ENCODE measurements around the gene B4GALT2. TPM values are rescaled to one million over a fixed set of nuclear protein-coding genes. Genes with fewer than 3 reads are reported as not detected.

Gene B4GALT2
- total and polyA plus RNA-seq, 7 experiments from 2014 or later: 0.49 to 16.9 (median 1.6) TPM; not detected in 2

GRCh38 chr1:44013949-44014348 lies 34.9 kb downstream of the B4GALT2 start:
- no peak overlapping the region for H3K4me3 Mint-ChIP-seq
- Histone ChIP-seq H3K9me3 (ENCODE audit: control insufficient read depth in 2 of 3, low read length in 3 of 3) (no peaks in the 10 kb centered on the region), H3K27me3 (ENCODE audit: control insufficient read depth in 2 of 2, insufficient read depth in 2 of 2, low read length in 2 of 2) (no peaks in the 10 kb centered on the region), H3K4me3 (ENCODE audit: low read length) (no peak overlapping the region), H3K4me1 (ENCODE audit: control insufficient read depth in 2 of 2, insufficient read depth in 2 of 2, low read length in 2 of 2) (no peaks in the 10 kb centered on the region), H3K36me3 (ENCODE audit: control insufficient read depth in 2 of 3, insufficient read depth in 3 of 3, low read length in 3 of 3) (no peaks in the 10 kb centered on the region), H3K27ac (ENCODE audit: low read depth, low read length) (no peak overlapping the region)
- H3K27me3 Mint-ChIP-seq: peaks cover 0 to 5% (median 0%) of the 10 kb centered on the region in 5 donors
- H3K36me3 Mint-ChIP-seq: no peaks in the 10 kb centered on the region
- DNase-seq (no peak), ATAC-seq (no peak)
- POLR2A ChIA-PET: interaction anchor here (0.7 kb wide), 1 partner anchor 62 kb away, joined by 3 read pairs; no protein-coding TSS in a partner anchor
- intact Hi-C loops (cut with micrococcal nuclease): no loop called here
- peak overlapping the region in 2 of 9 donors; percentile 12 to 37 for H3K27ac Mint-ChIP-seq
- no peaks in the 10 kb centered on the region for H3K9me3 Mint-ChIP-seq
- CTCF ChIA-PET: interaction anchor here (0.7 to 0.9 kb wide), 2 partner anchors 20 to 33 kb away, joined by 3 read pairs; no protein-coding TSS in a partner anchor
- peaks cover 0 to 20% (median 8%) of the 10 kb centered on the region in 7 donors for H3K4me1 Mint-ChIP-seq

GRCh38 chr1:44014365-44015104 lies 35.5 kb downstream of the B4GALT2 start:
- no peaks in the 10 kb centered on the region for H3K36me3 Mint-ChIP-seq
- intact Hi-C loops (cut with micrococcal nuclease): no loop called here
- DNase-seq: no peak
- no peaks in the 10 kb centered on the region for H3K9me3 Mint-ChIP-seq
- no peaks in the 10 kb centered on the region for H3K36me3 ChIP-seq (ENCODE audit: control insufficient read depth in 2 of 3, insufficient read depth in 3 of 3, low read length in 3 of 3)
- no peak for ATAC-seq
- H3K9me3 ChIP-seq (ENCODE audit: control insufficient read depth in 2 of 3, low read length in 3 of 3): no peaks in the 10 kb centered on the region
- CTCF ChIA-PET: interaction anchor here (0.7 kb wide), 1 partner anchor 19 kb away, joined by 3 read pairs; no protein-coding TSS in a partner anchor
- H3K4me3 ChIP-seq (ENCODE audit: low read length): no peak overlapping the region
- no peak overlapping the region for H3K27ac ChIP-seq (ENCODE audit: low read depth, low read length)
- no peak overlapping the region for H3K4me3 Mint-ChIP-seq
- POLR2A ChIA-PET: no interaction called here
- H3K4me1 Mint-ChIP-seq: peaks cover 0 to 20% (median 8%) of the 10 kb centered on the region in 7 donors
- peaks cover 0 to 5% (median 0%) of the 10 kb centered on the region in 5 donors for H3K27me3 Mint-ChIP-seq
- no peaks in the 10 kb centered on the region for H3K4me1 ChIP-seq (ENCODE audit: control insufficient read depth in 2 of 2, insufficient read depth in 2 of 2, low read length in 2 of 2)
- no peak overlapping the region for H3K27ac Mint-ChIP-seq
- no peaks in the 10 kb centered on the region for H3K27me3 ChIP-seq (ENCODE audit: control insufficient read depth in 2 of 2, insufficient read depth in 2 of 2, low read length in 2 of 2)

- H3K27me3 Mint-ChIP-seq: peaks cover 0 to 5% (median 0%) of the 10 kb centered on the region in 5 donors
- H3K4me1 Mint-ChIP-seq: peaks cover 0 to 20% (median 8%) of the 10 kb centered on the region in 7 donors
These were observed 36.2 kb downstream of the B4GALT2 start for GRCh38 chr1:44015206-44015605.

GRCh38 chr1:44016041-44016889 lies 37.3 kb downstream of the B4GALT2 start:
- no peaks in the 10 kb centered on the region for H3K36me3 ChIP-seq (ENCODE audit: control insufficient read depth in 2 of 3, insufficient read depth in 3 of 3, low read length in 3 of 3)
- H3K36me3 Mint-ChIP-seq: no peaks in the 10 kb centered on the region
- POLR2A ChIA-PET: no interaction called here
- no peaks in the 10 kb centered on the region for H3K4me1 ChIP-seq (ENCODE audit: control insufficient read depth in 2 of 2, insufficient read depth in 2 of 2, low read length in 2 of 2)
- H3K27me3 Mint-ChIP-seq: peaks cover 0 to 5% (median 0%) of the 10 kb centered on the region in 5 donors
- peaks cover 0 to 20% (median 8%) of the 10 kb centered on the region in 7 donors for H3K4me1 Mint-ChIP-seq
- ATAC-seq (no peak), DNase-seq (no peak)
- no peak overlapping the region for H3K27ac ChIP-seq (ENCODE audit: low read depth, low read length)
- H3K27me3 ChIP-seq (ENCODE audit: control insufficient read depth in 2 of 2, insufficient read depth in 2 of 2, low read length in 2 of 2): no peaks in the 10 kb centered on the region
- no peaks in the 10 kb centered on the region for H3K9me3 Mint-ChIP-seq
- H3K9me3 ChIP-seq (ENCODE audit: control insufficient read depth in 2 of 3, low read length in 3 of 3): no peaks in the 10 kb centered on the region
- CTCF ChIA-PET: interaction anchor here (1.1 kb wide), 1 partner anchor 81 kb away, joined by 3 read pairs; no protein-coding TSS in a partner anchor
- intact Hi-C loops (cut with micrococcal nuclease): no loop called here
- H3K4me3 Mint-ChIP-seq: no peak overlapping the region
- H3K27ac Mint-ChIP-seq: no peak overlapping the region
- no peak overlapping the region for H3K4me3 ChIP-seq (ENCODE audit: low read length)

More at GRCh38 chr1:44015206-44015605, 36.2 kb downstream of the B4GALT2 start:
- ChIA-PET POLR2A (no interaction called here), CTCF (interaction anchor here (1.1 kb wide), 1 partner anchor 80 kb away, joined by 3 read pairs; no protein-coding TSS in a partner anchor)
- H3K27ac Mint-ChIP-seq: no peak overlapping the region
- no peaks in the 10 kb centered on the region for H3K27me3 ChIP-seq (ENCODE audit: control insufficient read depth in 2 of 2, insufficient read depth in 2 of 2, low read length in 2 of 2)
- H3K9me3 ChIP-seq (ENCODE audit: control insufficient read depth in 2 of 3, low read length in 3 of 3): no peaks in the 10 kb centered on the region
- no peaks in the 10 kb centered on the region for H3K36me3 Mint-ChIP-seq
- no peak overlapping the region for H3K4me3 Mint-ChIP-seq
- no peaks in the 10 kb centered on the region for H3K36me3 ChIP-seq (ENCODE audit: control insufficient read depth in 2 of 3, insufficient read depth in 3 of 3, low read length in 3 of 3)
- DNase-seq (no peak), ATAC-seq (no peak)
- intact Hi-C loops (cut with micrococcal nuclease): no loop called here
- no peaks in the 10 kb centered on the region for H3K4me1 ChIP-seq (ENCODE audit: control insufficient read depth in 2 of 2, insufficient read depth in 2 of 2, low read length in 2 of 2)
- H3K9me3 Mint-ChIP-seq: no peaks in the 10 kb centered on the region
- H3K4me3 ChIP-seq (ENCODE audit: low read length): no peak overlapping the region
- H3K27ac ChIP-seq (ENCODE audit: low read depth, low read length): no peak overlapping the region

- no peaks in the 10 kb centered on the region for H3K27me3 ChIP-seq (ENCODE audit: control insufficient read depth in 2 of 2, insufficient read depth in 2 of 2, low read length in 2 of 2)
- ChIA-PET POLR2A (no interaction called here), CTCF (no interaction called here)
- H3K4me1 ChIP-seq (ENCODE audit: control insufficient read depth in 2 of 2, insufficient read depth in 2 of 2, low read length in 2 of 2): no peaks in the 10 kb centered on the region
- Mint-ChIP-seq H3K4me1 (peaks cover 0 to 19% (median 8%) of the 10 kb centered on the region in 7 donors), H3K9me3 (no peaks in the 10 kb centered on the region), H3K4me3 (no peak overlapping the region), H3K36me3 (no peaks in the 10 kb centered on the region), H3K27ac (no peak overlapping the region), H3K27me3 (peaks cover 0 to 5% (median 0%) of the 10 kb centered on the region in 5 donors)
- no peaks in the 10 kb centered on the region for H3K36me3 ChIP-seq (ENCODE audit: control insufficient read depth in 2 of 3, insufficient read depth in 3 of 3, low read length in 3 of 3)
- no peak overlapping the region for H3K27ac ChIP-seq (ENCODE audit: low read depth, low read length)
- ATAC-seq: no peak
- no peak for DNase-seq
- no peaks in the 10 kb centered on the region for H3K9me3 ChIP-seq (ENCODE audit: control insufficient read depth in 2 of 3, low read length in 3 of 3)
- intact Hi-C loops (cut with micrococcal nuclease): no loop called here
- no peak overlapping the region for H3K4me3 ChIP-seq (ENCODE audit: low read length)
These were observed 37.9 kb downstream of the B4GALT2 start for GRCh38 chr1:44016890-44017400.

- Histone ChIP-seq H3K27ac (ENCODE audit: low read depth, low read length) (no peak overlapping the region), H3K4me1 (ENCODE audit: control insufficient read depth in 2 of 2, insufficient read depth in 2 of 2, low read length in 2 of 2) (no peaks in the 10 kb centered on the region), H3K36me3 (ENCODE audit: control insufficient read depth in 2 of 3, insufficient read depth in 3 of 3, low read length in 3 of 3) (no peaks in the 10 kb centered on the region), H3K4me3 (ENCODE audit: low read length) (no peak overlapping the region), H3K27me3 (ENCODE audit: control insufficient read depth in 2 of 2, insufficient read depth in 2 of 2, low read length in 2 of 2) (no peaks in the 10 kb centered on the region), H3K9me3 (ENCODE audit: control insufficient read depth in 2 of 3, low read length in 3 of 3) (no peaks in the 10 kb centered on the region)
- Mint-ChIP-seq H3K27ac (no peak overlapping the region), H3K4me3 (no peak overlapping the region), H3K9me3 (no peaks in the 10 kb centered on the region), H3K27me3 (no peaks in the 10 kb centered on the region), H3K36me3 (no peaks in the 10 kb centered on the region), H3K4me1 (no peaks in the 10 kb centered on the region)
- CTCF ChIA-PET: interaction anchor here (0.7 kb wide), 1 partner anchor 17 kb away, joined by 3 read pairs; no protein-coding TSS in a partner anchor
- POLR2A ChIA-PET: no interaction called here
- DNase-seq (no peak), ATAC-seq (no peak)
- intact Hi-C loops (cut with micrococcal nuclease): no loop called here
These were observed 40.5 kb downstream of the B4GALT2 start for GRCh38 chr1:44019466-44019948.

Measured in naive thymus-derived CD4-positive, alpha-beta T cell (primary cell).